Activated CD4-positive, alpha-beta T cell treated with anti-CD3 and anti-CD28 coated beads, Interleukin-2, amount 10 ng/mL, durations not matched to agents 24 days and 14 days (primary cell): ENCODE results near the gene MCF2L. TPM values are rescaled to one million over a fixed set of nuclear protein-coding genes. Genes with fewer than 3 reads are reported as not detected.

ENCODE experiments used
- DNase-seq: peaks from one replicate; pipeline ENCODE4 v3.0.0; 2022
- H3K27ac Mint-ChIP-seq: one replicate; pipeline ENCODE4 v1.8.0; 2022; ENCODE audit warnings: mild to moderate bottlenecking, mixed read lengths
- H3K27me3 Mint-ChIP-seq: one replicate; pipeline ENCODE4 v1.8.0; 2022; ENCODE audit warnings: mixed read lengths
- H3K36me3 Mint-ChIP-seq: one replicate; pipeline ENCODE4 v1.8.0; 2022; ENCODE audit warnings: low read depth, mild to moderate bottlenecking, mixed read lengths
- H3K4me1 Mint-ChIP-seq: one replicate; pipeline ENCODE4 v1.8.0; 2021; ENCODE audit warnings: mixed read lengths
- H3K4me3 Mint-ChIP-seq: one replicate; pipeline ENCODE4 v1.8.0; 2022; ENCODE audit warnings: mild to moderate bottlenecking, moderate library complexity, mixed read lengths
- H3K9me3 Mint-ChIP-seq: one replicate; pipeline ENCODE4 v1.8.0; 2021; ENCODE audit warnings: mixed read lengths
- intact Hi-C: fragments of 100-400 bp; cut with micrococcal nuclease; formaldehyde crosslinking; loops from one replicate; pipeline ENCODE4 v1.15.1; 2023
- total RNA-seq: library from RNA; stranded (reverse); gene quantifications from 2 replicates; pipeline ENCODE4 v1.2.3, GENCODE V29; 2022

Gene MCF2L
- total RNA-seq, 1 donor from 2014 or later, result 0.09 TPM

DNA sequence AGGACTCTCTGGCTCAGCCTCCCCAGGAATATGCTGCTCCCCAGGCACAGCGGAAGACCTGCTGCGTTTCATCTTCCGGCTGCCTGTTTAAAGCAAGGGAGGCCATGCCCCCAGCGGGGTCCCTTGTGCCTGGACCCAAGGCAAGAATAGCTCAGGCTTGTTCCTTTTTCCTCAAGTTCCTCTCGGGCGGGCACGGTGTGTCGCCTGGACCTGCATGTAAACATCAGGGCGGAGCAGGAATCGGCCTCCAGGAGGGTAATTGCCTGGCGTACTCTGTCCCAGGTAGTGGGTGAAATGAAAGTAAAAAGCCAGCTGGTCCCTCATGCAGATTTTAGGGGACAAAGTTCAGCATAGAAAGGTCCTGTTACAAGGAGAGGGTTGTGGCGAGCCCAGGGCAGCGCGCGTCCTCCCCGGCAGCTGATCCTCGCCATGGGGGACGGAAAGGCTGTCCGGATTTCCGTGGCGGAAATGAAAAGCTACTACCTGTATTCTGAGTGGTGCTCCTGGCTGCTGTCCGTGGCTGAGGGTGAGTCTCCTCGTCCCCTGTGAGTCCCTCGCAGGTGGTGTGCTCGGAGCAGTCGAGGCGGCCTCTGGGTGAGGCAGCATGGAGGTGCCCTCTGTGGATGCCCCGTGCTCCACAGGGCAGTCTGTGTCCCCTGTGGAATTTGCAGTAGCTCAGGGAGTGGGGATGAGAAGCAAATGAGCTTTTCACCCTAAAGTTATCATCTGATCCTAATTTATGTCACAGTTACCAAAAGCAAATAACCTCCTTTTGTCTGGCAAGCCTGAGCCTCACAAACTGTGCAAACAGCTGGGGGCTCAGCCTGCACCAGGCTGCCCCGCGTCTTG lies 16.2 kb downstream of the MCF2L start:
- no peak overlapping the region for H3K27ac Mint-ChIP-seq
- DNase-seq, result no peak
- no peaks in the 10 kb centered on the region for H3K36me3 Mint-ChIP-seq
- intact Hi-C loops, result no loop called here
- H3K9me3 Mint-ChIP-seq, result no peaks in the 10 kb centered on the region
- H3K4me3 Mint-ChIP-seq, result peak overlapping the region; percentile 32
- no peaks in the 10 kb centered on the region for H3K4me1 Mint-ChIP-seq
- H3K27me3 Mint-ChIP-seq, result no peaks in the 10 kb centered on the region

DNA sequence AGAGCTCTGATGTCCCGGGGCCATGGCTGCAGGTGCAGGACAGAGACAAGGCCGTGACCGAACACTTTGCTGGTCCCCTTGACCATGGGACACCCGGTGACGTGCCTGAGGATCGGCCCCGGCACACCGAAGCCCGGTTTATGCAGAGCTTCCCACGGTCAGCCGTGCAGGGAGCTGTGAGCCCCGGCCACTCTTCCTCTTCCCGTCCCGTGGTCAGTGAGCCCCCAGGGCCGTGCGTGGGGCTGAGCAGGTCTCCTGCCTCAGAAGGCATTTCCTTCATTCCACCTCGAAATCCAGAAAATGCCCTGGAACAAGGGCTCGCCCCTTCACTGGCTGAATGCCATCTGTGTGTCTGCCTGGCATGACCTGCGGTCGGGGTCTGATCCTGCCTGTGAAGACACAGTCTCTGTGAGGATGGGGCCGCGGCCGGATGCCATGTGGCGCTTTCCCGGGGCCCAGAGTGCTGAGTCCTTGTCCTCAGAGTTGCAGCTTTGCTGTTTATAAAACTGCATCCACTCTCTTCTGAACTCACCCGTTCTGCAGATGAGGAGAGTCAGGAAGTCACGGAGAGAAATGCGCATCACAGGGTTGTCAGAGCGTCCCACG lies 16.9 kb downstream of the MCF2L start:
- Mint-ChIP-seq H3K9me3 (no peaks in the 10 kb centered on the region), H3K4me3 (no peak overlapping the region), H3K36me3 (no peaks in the 10 kb centered on the region), H3K4me1 (no peaks in the 10 kb centered on the region), H3K27ac (no peak overlapping the region), H3K27me3 (no peaks in the 10 kb centered on the region)
- intact Hi-C loops, result no loop called here
- no peak for DNase-seq

GRCh38 chr13:112986470-112986869 lies 17.5 kb downstream of the MCF2L start:
- intact Hi-C loops, result no loop called here
- no peak for DNase-seq
- no peak overlapping the region for H3K27ac Mint-ChIP-seq
- H3K36me3 Mint-ChIP-seq, result no peaks in the 10 kb centered on the region
- H3K4me3 Mint-ChIP-seq, result no peak overlapping the region
- no peaks in the 10 kb centered on the region for H3K4me1 Mint-ChIP-seq
- no peaks in the 10 kb centered on the region for H3K27me3 Mint-ChIP-seq
- H3K9me3 Mint-ChIP-seq, result no peaks in the 10 kb centered on the region

DNA sequence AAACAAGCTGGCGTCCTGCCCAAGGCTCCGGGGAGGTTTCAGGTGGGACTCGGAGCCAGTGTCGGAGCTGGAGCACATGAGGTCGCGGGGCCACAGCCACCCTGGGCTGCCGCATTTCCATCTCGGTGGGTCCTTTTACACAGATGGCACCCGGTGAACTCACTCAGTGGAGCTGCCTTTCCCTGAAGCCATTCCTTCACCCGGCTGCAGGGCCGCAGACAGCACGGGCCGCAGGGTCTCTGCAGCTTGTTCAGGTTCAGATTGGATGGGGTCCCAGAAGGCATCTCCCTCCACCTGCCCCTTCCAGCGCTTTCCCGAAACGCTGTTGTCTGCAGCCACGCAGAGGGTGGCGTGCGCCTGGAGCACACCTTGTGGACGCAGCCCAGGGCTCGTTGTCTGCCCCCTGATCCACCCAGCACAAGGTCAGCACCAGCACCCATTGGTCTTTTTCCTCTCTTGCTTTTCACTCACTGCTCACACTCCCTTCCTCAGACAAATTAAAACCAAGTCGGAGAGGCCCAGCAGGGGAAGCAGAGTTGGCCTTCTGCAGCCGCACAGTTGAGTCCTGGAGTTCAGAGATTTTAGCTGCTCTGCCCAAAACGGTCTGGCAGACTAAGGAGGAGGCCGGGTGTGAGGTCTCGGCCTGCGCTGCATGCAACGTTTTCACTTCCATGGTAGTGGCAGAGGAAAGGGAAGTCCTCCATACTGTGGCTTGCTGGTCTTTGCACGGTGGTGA lies 18.1 kb downstream of the MCF2L start:
- Mint-ChIP-seq H3K9me3 (no peaks in the 10 kb centered on the region), H3K4me3 (no peak overlapping the region)

GRCh38 chr13:112987682-112988024 lies 18.6 kb downstream of the MCF2L start:
- Mint-ChIP-seq H3K27me3 (no peaks in the 10 kb centered on the region), H3K4me3 (no peak overlapping the region), H3K9me3 (no peaks in the 10 kb centered on the region), H3K27ac (no peak overlapping the region), H3K36me3 (no peaks in the 10 kb centered on the region), H3K4me1 (no peaks in the 10 kb centered on the region)
- DNase-seq, result no peak
- intact Hi-C loops, result no loop called here

More for the DNA sequence above, 18.1 kb downstream of the MCF2L start:
- H3K27me3 Mint-ChIP-seq, result no peaks in the 10 kb centered on the region
- H3K27ac Mint-ChIP-seq, result no peak overlapping the region
- no peaks in the 10 kb centered on the region for H3K36me3 Mint-ChIP-seq
- DNase-seq, result no peak
- intact Hi-C loops, result no loop called here
- no peaks in the 10 kb centered on the region for H3K4me1 Mint-ChIP-seq

- Mint-ChIP-seq H3K4me1 (no peaks in the 10 kb centered on the region), H3K9me3 (no peaks in the 10 kb centered on the region), H3K27me3 (no peaks in the 10 kb centered on the region), H3K27ac (no peak overlapping the region), H3K36me3 (no peaks in the 10 kb centered on the region), H3K4me3 (no peak overlapping the region)
- DNase-seq, result no peak
- intact Hi-C loops, result no loop called here
Measured at GRCh38 chr13:112990783-112991182, 21.8 kb downstream of the MCF2L start.

DNA sequence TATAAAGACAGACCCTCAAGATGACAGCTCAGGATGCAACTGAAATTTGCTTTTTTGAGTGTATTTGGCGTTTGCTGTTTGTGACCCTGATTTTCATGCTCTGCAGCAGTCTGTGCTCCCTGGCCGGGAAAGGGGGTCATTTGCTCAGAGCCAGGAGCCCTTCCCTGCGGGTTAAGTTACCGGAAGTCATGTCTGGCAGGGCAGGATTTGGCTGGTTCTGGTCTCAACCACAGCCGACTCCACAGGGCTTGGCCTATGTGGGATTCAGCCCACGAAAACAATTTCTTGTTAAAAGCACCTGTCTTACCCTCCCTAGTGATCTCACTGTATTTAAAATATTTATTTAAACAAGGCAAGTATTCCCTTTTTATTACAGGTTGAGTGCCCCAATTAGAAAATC lies 22.6 kb downstream of the MCF2L start:
- intact Hi-C loops, result no loop called here
- Mint-ChIP-seq H3K4me3 (no peak overlapping the region), H3K9me3 (no peaks in the 10 kb centered on the region), H3K27ac (no peak overlapping the region), H3K4me1 (no peaks in the 10 kb centered on the region), H3K36me3 (no peaks in the 10 kb centered on the region), H3K27me3 (no peaks in the 10 kb centered on the region)
- no peak for DNase-seq

DNA sequence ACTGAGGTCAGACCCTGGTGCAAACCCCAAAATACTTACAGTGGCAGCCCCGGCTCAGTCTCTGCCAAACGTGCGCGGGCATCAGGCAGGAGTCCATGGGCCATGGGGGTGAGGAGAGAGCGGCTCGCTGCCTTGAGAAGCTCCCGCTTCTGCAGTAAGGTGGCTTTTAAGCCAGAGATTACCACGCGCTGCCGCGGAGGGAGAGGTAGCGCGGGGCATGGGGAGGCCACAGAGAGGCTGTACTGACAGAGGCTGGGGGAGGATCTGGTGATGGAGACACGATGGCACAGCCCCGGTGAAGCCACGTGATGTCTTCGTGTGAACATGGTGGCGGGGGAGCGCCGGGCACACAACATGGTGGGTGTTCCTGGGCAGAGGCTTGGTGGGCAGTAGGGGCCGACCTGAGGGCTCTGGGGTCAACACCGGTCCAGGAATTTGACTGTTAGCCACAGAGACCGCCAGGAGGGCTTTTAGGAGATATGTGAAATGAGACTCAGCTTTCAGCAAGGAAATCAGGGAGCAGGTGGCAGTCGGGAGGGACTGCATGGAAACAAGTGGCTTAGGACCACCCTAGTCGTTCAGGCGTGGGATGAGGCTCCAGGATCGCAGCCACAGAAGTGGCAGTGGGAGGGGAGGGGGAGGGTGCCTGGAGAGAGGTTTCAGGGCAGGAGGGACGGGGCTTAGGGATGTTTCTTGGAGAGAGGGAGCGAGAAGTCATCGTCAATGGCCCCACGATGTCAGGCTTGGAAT lies 24.1 kb downstream of the MCF2L start:
- Mint-ChIP-seq H3K9me3 (no peaks in the 10 kb centered on the region), H3K4me1 (no peaks in the 10 kb centered on the region), H3K27me3 (no peaks in the 10 kb centered on the region), H3K27ac (no peak overlapping the region), H3K36me3 (no peaks in the 10 kb centered on the region), H3K4me3 (no peak overlapping the region)
- intact Hi-C loops, result no loop called here
- no peak for DNase-seq

DNA sequence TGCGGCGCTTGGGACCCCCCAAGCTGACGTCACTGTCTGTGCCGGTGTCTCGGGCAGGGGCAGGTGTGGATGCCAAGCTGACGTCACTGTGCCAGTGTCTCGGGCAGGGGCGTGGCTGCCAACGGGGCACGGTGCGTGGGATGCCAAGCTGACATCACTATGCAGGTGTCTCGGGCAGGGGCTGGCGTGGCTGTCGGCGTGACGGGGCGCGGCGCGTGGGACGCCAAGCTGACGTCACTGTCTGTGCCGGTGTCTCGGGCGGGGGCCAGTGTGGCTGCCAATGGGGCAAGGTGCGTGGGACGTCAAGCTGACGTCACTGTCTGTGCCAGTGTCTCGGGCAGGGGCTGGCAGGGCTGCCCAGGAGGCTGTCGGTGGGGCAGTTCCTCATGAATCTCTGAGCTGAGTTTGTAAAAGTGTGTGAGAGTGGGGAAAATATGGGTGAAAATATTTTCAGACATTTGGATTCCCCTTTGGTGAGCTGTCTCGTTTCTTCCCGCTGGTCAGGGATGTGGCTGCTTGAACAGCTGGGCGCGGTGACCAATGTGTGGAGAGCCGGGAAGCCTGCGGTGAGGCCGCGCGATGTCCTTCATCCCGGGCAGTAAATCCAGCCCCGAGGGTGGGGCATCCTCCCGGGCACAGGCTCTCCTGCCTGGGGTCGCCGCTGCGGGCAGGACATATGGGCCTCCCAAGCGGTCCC lies 25.2 kb downstream of the MCF2L start:
- Mint-ChIP-seq H3K4me3 (no peak overlapping the region), H3K27ac (no peak overlapping the region), H3K36me3 (no peaks in the 10 kb centered on the region), H3K4me1 (no peaks in the 10 kb centered on the region), H3K9me3 (no peaks in the 10 kb centered on the region), H3K27me3 (no peaks in the 10 kb centered on the region)
- intact Hi-C loops, result no loop called here
- DNase-seq, result no peak

DNA sequence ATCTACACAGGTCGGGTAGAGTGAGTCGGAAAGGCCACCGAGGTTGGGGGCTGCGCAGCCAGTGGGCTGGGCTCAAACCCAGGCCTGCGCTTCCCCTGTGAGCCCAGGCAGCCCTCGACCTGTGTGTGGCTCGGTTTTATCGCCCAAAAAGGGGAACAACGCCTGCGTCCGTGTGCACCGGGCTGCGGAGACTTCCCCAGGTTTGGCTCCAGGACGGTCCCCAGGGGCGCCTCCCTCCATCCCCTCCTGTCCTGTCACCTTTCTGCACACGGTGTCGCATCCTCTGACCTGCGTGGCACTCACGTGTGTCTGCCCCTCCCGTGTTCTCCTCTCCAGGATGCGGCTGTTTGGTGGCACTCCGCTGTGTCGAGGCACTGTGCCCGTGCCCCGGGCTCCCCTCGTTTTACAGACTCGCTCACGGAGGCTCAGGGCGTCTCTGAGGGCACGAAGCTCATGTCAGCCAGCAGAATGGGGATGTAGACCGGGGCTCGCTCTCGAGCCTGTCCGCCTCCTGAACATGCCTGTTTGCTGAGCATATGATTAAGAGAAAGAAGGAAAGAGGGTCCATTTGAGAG lies 25.9 kb downstream of the MCF2L start:
- Mint-ChIP-seq H3K36me3 (no peaks in the 10 kb centered on the region), H3K27me3 (no peaks in the 10 kb centered on the region), H3K27ac (no peak overlapping the region), H3K4me1 (no peaks in the 10 kb centered on the region), H3K4me3 (no peak overlapping the region), H3K9me3 (no peaks in the 10 kb centered on the region)
- intact Hi-C loops, result no loop called here
- no peak for DNase-seq

DNA sequence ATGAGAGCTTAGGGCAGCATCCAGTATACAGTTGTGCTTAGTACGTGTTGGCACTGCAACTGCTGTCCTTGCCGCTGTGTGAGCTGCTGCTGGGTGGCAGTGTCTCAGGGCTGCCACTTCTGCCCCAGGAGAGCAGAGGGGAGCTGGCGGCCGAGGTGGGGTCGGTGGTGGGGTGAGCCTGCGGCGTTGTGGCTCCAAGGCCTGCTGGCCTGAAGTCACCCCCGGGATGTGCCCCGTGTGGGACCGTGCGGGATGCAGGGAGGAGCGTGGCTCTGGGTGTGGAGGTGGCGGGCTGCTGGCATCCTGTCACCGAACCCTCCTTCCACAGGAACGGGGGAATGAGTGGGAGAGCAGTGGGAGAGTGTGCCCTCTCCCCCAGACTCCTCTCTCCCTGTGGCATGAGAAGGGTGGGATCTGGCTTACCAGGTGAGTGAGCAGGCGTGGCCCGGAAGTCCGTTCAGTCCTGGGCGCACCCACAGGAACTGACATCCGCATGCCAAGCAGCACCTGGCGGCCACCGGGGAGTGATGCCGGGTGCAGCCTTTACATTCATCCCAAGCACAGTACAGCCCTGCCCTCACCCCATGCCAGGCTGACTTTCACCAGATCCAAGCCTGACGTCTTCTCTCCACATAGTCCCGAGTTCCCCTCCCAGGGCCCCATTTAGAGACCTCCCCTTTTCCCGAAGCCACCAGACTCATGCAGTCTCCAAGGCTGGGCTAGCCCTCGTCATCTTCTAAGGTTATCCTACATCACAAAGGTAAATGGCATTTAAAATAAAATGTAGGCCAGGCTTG lies 26.6 kb downstream of the MCF2L start:
- H3K27ac Mint-ChIP-seq, result no peak overlapping the region
- H3K27me3 Mint-ChIP-seq, result no peaks in the 10 kb centered on the region
- no peaks in the 10 kb centered on the region for H3K4me1 Mint-ChIP-seq
- no peaks in the 10 kb centered on the region for H3K36me3 Mint-ChIP-seq
- DNase-seq, result no peak
- intact Hi-C loops, result no loop called here
- H3K4me3 Mint-ChIP-seq, result no peak overlapping the region
- no peaks in the 10 kb centered on the region for H3K9me3 Mint-ChIP-seq

GRCh38 chr13:112996671-112997091 lies 27.7 kb downstream of the MCF2L start:
- DNase-seq, result no peak
- Mint-ChIP-seq H3K27me3 (no peaks in the 10 kb centered on the region), H3K27ac (no peak overlapping the region), H3K4me1 (no peaks in the 10 kb centered on the region), H3K9me3 (no peaks in the 10 kb centered on the region), H3K4me3 (no peak overlapping the region), H3K36me3 (no peaks in the 10 kb centered on the region)
- intact Hi-C loops, result no loop called here
